HG03280 (cell line): ENCODE results near the gene MPND.

Experiments
- ATAC-seq: cut with Tn5 transposase; IDR thresholded peaks from one replicate; pipeline ENCODE4 v1.9.1; 2021; ENCODE audit warnings: mild to moderate bottlenecking, moderate library complexity; ENCODE audit not compliant: unreplicated experiment

Gene MPND

GRCh38 chr19:4396949-4397783 is 53.8 kb downstream of the MPND start:
- no peak for ATAC-seq

- ATAC-seq = peak; percentile 1
These were observed 56.4 kb downstream of the MPND start for GRCh38 chr19:4399812-4400134.

- ATAC-seq = peak; percentile 59
These were observed 57.0 kb downstream of the MPND start, which contains the start of gene SH3GL1 for GRCh38 chr19:4400135-4400936. SH3GL1 (minus strand) TSS chr19:4400547; CDS start chr19:4400368, 179 bp downstream.

GRCh38 chr19:4401769-4402170 is 58.4 kb downstream of the MPND start:
- ATAC-seq = no peak

DNA sequence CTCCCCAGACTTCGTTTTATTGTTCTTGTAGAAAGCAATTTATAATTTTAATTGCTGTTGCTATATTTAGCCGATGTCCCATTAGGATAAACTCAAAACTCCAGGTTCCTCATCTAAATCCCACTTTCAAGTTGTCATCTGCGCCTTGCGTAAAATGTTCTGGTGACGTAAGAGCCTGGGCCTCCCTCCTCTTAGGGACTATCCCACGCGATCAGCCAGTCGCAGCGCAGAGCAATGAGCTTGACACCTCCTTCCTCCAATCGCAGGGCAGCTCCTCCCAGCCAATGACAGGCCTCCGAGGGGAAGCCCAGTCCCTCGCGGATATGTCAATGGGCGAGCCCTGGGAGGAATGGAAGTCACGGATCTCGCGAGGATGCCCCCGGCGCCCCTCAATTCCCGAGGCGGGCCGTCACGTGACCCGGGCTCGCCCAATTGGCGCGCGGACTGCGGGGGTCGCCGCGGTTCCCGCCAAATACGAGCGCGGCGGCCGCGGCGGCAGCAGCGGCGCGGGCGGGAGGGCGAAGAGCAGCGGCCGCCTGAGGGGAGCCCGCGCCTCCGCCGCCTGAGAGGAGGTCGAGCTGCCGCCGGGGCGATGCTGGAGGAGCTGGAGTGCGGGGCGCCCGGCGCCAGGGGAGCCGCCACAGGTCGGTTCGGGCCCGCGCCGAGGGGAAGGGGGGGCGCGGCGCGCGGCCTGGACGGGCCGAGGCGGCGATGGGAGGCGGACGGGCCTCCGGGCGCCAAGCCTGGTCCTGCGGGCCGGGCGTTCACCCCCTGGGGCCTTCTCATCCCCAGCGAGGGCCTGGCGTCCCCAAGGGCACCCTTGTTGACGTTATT is 59.0 kb downstream of the MPND start, which contains the start of gene CHAF1A:
Gene CHAF1A (plus strand): TSS at position 470 of the 834 bp plus-strand sequence. CDS start 123 bp downstream, at position 593.
- ATAC-seq = peak; percentile 77

DNA sequence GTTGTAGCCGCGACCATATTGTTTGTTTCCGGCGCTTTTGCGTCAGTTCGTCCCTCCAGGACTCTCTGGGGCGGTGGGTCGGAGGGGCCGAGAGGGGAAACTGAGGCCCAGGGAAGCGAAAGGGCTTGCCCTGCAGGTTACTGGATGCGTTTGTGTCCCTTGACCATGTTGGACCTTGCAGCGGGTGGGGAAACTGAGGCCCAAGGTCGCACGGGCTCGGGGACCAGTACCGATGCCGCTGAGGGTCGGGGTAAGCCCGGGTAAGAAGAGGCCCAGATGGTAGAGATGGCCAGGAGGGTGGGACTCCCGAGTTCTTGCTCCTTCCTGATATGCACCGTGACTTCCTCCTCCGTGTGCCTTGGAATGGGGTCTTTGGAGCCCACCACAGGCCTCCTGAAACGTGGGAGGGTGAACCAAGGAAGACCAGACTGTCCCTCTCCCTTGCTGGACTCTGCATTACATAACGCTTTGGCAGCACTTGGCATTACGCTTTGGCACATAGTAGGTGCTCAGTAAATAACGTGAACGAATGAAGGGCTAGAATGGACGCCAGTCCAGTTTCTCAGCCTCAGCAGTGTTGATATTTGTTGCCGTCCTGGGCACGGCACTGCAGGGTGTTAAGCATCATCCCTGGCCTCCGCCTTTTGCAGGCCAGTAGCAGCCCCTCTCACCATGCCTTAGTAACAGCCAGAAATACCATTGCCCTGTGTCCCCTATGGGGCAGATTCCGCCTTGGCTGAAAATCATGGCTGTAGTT is 59.8 kb downstream of the MPND start:
- no peak for ATAC-seq

- ATAC-seq = no peak
These were observed 62.6 kb downstream of the MPND start for GRCh38 chr19:4405977-4406376.

DNA sequence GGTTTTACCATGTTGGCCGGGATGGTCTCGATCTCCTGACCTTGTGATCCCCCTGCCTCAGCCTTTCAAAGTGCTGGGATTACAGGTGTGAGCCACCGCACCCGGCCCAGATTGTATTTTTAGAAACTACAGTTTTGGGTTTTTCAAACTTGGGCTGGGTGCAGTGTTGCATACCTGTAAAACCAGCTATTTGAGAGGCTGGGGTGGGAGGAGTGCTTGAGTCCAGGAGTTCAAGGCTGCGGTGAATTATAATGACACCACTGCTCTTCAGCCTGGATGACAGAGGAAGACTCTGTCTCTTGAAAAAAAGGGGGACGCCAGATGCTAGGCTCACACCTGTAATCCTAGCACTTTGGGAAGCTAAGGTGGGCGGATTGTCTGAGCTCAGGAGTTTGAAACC is 63.3 kb downstream of the MPND start:
- ATAC-seq = no peak

- no peak for ATAC-seq
These were observed 66.0 kb downstream of the MPND start for GRCh38 chr19:4409123-4409933.
